Fibroblast of lung (primary cell): ENCODE results near the gene KIAA1328.

Experiments used
- CTCF ChIP-seq, 2 donors: IDR thresholded peaks in 1 of 2; conservative IDR thresholded peaks in 1 of 2; 1 replicate in 1 of 2; 2 replicates in 1 of 2; pipeline ENCODE4 v1.5.1; 2011 to 2012; ENCODE audit warnings: low read length in 2 of 2, control low read depth in 1 of 2, inconsistent platforms in 1 of 2, low read depth in 1 of 2, mild to moderate bottlenecking in 1 of 2
- EZH2 ChIP-seq: IDR thresholded peaks from 2 replicates; pipeline ENCODE4 v1.5.1; 2012; ENCODE audit warnings: low read length, control low read depth, mild to moderate bottlenecking; ENCODE audit errors: missing control alignments

GRCh38 chr18:37249171-37249886, 420.4 kb downstream of the KIAA1328 start:
- no peak for TF ChIP-seq CTCF (conservative IDR thresholded peaks at IDR 0.05 in 1 of 2, IDR thresholded peaks at IDR 0.05 in 1 of 2; ENCODE audit: low read depth in 1 of 2, low read length in 2 of 2)
- TF ChIP-seq EZH2, result no peak
